Mesendoderm (in vitro differentiated cells): ENCODE results near the gene SKI.

Experiments
- DNase-seq: peaks from one replicate; pipeline ENCODE4 v3.0.0; 2013
- H2AK5ac ChIP-seq: 2 replicates; pipeline ENCODE4 v1.6.1; 2013; ENCODE audit warnings: low read length, inconsistent platforms
- H2BK120ac ChIP-seq: 2 replicates; pipeline ENCODE4 v1.6.1; 2013; ENCODE audit warnings: low read depth, mild to moderate bottlenecking, low read length, moderate library complexity, mixed read lengths
- H2BK15ac ChIP-seq: replicated peaks from 2 replicates; pipeline ENCODE4 v1.6.1; 2013; ENCODE audit warnings: low read depth, mild to moderate bottlenecking, moderate library complexity
- H2BK5ac ChIP-seq: 2 replicates; pipeline ENCODE4 v1.6.1; 2013; ENCODE audit warnings: low read length, inconsistent platforms
- H3K18ac ChIP-seq: 2 replicates; pipeline ENCODE4 v1.6.1; 2013; ENCODE audit warnings: mild to moderate bottlenecking, low read length, mixed read lengths
- H3K23ac ChIP-seq: one replicate; pipeline ENCODE4 v1.6.1; 2013; ENCODE audit warnings: low read length
- H3K27ac ChIP-seq: 2 replicates; pipeline ENCODE4 v1.5.1; 2013; ENCODE audit warnings: low read depth, mild to moderate bottlenecking, inconsistent platforms, low read length, moderate library complexity
- H3K27me3 ChIP-seq: 2 replicates; pipeline ENCODE4 v1.6.1; 2013; ENCODE audit warnings: low read length, control low read depth, mild to moderate bottlenecking, inconsistent platforms; ENCODE audit not compliant: insufficient read depth, poor library complexity
- H3K36me3 ChIP-seq: 2 replicates; pipeline ENCODE4 v1.6.1; 2013; ENCODE audit warnings: low read length, inconsistent platforms; ENCODE audit not compliant: control insufficient read depth, insufficient read depth
- H3K4ac ChIP-seq: one replicate; pipeline ENCODE4 v1.6.1; 2013; ENCODE audit warnings: low read depth, mild to moderate bottlenecking, low read length, moderate library complexity
- H3K4me1 ChIP-seq: 2 replicates; pipeline ENCODE4 v1.6.1; 2013; ENCODE audit warnings: low read depth, low read length, inconsistent platforms; ENCODE audit not compliant: control insufficient read depth
- H3K4me2 ChIP-seq: 2 replicates; pipeline ENCODE4 v1.6.1; 2013; ENCODE audit warnings: low read length
- H3K4me3 ChIP-seq: 2 replicates; pipeline ENCODE4 v1.5.1; 2013; ENCODE audit warnings: mild to moderate bottlenecking, low read length
- H3K56ac ChIP-seq: one replicate; pipeline ENCODE4 v1.6.1; 2013; ENCODE audit warnings: low read length
- H3K79me1 ChIP-seq: 2 replicates; pipeline ENCODE4 v1.6.1; 2013; ENCODE audit warnings: low read length, inconsistent platforms
- H3K79me2 ChIP-seq: 2 replicates; pipeline ENCODE4 v1.6.1; 2013; ENCODE audit warnings: mild to moderate bottlenecking, low read length; ENCODE audit not compliant: control insufficient read depth, insufficient read depth
- H3K9ac ChIP-seq: 2 replicates; pipeline ENCODE4 v1.6.1; 2013; ENCODE audit warnings: low read length, inconsistent platforms
- H4K5ac ChIP-seq: one replicate; pipeline ENCODE4 v1.6.1; 2013; ENCODE audit warnings: low read length
- H4K8ac ChIP-seq: one replicate; pipeline ENCODE4 v1.6.1; 2013; ENCODE audit warnings: low read depth, mild to moderate bottlenecking, control low read depth, low read length, moderate library complexity
- whole genome bisulfite sequencing: extraction: QIAGEN DNeasy Blood & Tissue Kit; methylation state at CpG from one replicate; pipeline ENCODE4 v1.1.7; 2013; ENCODE audit warnings: low lambda C conversion rate, missing lambda C conversion rate; ENCODE audit not compliant: insufficient coverage; ENCODE audit errors: extremely low coverage; 5-methylcytosine and 5-hydroxymethylcytosine counted together

The SKI gene

DNA sequence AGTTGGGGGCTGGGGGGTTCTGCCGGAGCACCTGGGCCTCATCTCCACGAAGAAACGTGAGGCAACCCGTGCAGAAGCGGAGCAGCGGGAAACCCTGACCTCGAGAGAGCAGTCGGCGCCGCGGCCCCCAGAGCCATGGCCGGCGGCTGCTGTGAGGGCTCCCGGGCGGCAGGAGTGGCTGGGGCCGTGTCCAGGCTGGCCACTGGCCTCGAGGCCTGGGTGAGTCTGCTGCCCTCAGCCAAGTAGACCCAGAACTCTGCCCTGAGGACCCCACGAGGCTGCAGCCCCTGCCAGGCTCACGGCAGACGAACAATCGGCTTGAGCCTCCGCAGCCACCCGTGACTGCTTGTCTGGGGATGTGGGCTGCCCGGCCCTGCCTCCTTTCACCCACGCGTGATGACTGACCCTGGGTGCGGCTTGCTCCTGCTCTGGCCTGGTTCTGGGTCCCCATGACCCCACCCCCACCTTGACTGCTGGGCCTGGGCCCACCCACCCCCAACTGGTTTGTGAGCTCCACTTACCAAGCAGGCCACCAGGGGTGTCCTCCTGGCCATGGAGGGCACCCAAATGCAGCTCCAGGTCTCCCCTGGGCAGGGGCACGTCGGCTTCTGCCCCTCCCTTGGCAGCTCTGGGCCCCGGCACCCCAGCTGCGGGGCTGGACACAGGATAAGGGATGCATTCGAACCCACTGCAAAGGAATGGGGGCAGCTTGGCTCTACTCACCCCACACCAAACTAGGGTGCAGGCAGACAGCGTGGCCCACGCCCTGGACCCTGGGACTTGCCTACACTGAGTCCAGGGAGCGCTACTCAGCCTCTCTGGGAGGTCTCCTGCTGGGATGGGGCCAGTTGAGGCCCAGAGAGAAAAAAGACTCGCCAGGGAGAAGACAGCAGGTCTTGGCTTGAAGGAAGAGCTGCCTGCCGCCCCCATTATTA, 129.1 kb downstream of the SKI start:
- Histone ChIP-seq H2BK15ac (no peak overlapping the region), H3K79me2 (no peaks in the 10 kb centered on the region), H2AK5ac (no peak overlapping the region), H3K4me3 (no peak overlapping the region), H3K36me3 (no peaks in the 10 kb centered on the region), H4K5ac (no peak overlapping the region), H3K18ac (no peak overlapping the region), H3K4me2 (no peak overlapping the region), H3K79me1 (no peaks in the 10 kb centered on the region), H4K8ac (no peak overlapping the region), H3K9ac (no peak overlapping the region), H3K56ac (no peak overlapping the region), H2BK5ac (no peak overlapping the region), H3K27ac (no peak overlapping the region), H3K4me1 (no peaks in the 10 kb centered on the region), H3K4ac (no peak overlapping the region), H2BK120ac (no peak overlapping the region), H3K23ac (no peak overlapping the region), H3K27me3 (no peaks in the 10 kb centered on the region)
- DNase-seq = no peak
- WGBS = no CpG with 5 or more reads among the region's 37 CpGs

DNA sequence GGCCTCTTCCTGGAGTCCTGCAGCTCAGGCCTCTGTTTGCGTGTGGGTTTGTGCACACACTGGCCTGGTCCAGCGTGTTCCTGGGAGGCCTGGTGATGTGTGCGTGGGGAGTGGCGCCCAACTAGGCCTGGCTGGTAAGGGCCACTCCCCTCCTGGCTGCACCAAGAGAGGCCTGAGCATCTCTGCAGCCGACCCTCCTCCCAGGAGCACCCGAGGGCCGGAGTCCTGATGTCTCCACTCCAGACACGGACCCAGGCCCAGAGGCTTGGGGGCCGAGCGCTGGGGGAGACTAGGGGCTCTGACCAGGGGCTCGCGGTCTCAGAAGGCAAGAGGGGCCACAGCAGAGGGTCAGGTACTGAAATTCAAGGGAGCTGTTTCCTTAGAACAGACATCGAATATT, 130.0 kb downstream of the SKI start:
- Histone ChIP-seq H3K4me2 (no peak overlapping the region), H3K18ac (no peak overlapping the region), H3K79me2 (no peaks in the 10 kb centered on the region), H3K56ac (no peak overlapping the region), H3K23ac (no peak overlapping the region), H4K8ac (no peak overlapping the region), H3K27me3 (no peaks in the 10 kb centered on the region), H3K27ac (no peak overlapping the region), H2BK15ac (no peak overlapping the region), H3K79me1 (no peaks in the 10 kb centered on the region), H3K4me3 (no peak overlapping the region), H2BK120ac (no peak overlapping the region), H3K4me1 (no peaks in the 10 kb centered on the region), H3K36me3 (no peaks in the 10 kb centered on the region), H3K9ac (no peak overlapping the region), H3K4ac (no peak overlapping the region), H4K5ac (no peak overlapping the region), H2BK5ac (no peak overlapping the region), H2AK5ac (no peak overlapping the region)
- no peak for DNase-seq
- no CpG with 5 or more reads among the region's 13 CpGs for WGBS

DNA sequence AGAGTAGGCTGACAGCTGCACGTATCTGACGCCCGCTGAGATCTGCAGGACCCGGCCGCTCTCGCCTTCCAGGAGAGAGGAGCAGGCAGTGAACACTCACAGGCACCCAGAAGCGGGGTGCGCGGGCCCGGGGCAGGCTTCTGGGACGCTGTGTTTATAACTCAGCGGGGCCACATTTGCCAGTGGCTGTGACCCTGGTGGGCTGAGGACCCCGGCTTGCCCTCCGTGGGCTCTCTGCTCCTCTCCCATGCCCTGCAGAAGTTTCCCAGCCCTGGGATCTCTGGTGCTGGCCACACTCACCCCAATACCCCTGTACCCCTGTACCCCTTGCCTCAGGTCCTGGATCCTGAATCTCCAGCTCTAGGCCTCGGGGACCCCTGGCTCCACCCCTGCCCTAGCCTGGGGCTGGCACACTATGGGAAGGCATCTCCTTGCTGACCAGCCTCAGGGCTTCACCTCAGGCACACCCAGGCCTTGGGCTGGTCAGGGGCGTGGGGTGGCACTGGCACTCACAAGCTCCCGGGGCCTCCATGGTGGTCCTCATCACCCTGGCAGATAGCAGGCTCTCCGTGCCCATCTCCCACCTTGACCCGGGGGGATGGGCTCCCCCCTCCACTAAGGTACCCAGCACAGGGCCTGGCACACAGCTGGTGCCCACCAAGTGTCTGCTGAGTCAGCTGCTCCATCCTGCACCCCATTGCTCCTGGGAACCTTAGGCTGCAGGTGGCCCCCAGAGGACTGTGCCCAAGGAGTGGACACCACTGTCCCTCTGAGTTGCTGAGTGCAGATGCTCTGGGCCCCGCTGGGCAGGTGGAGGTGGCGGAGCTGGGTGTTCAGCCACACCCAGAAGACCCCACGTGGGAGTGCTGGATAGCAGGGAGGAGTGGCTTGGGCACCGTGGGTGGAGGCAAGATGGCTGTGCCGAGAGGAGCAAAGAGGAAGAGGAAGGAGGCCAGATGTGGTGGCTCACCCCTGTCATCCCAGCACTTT, 130.8 kb downstream of the SKI start:
- H3K9ac ChIP-seq = no peak overlapping the region
- no peak overlapping the region for H3K56ac ChIP-seq
- H2AK5ac ChIP-seq = no peak overlapping the region
- H2BK5ac ChIP-seq = no peak overlapping the region
- H3K4me2 ChIP-seq = no peak overlapping the region
- H2BK15ac ChIP-seq = no peak overlapping the region
- H3K27ac ChIP-seq = no peak overlapping the region
- H3K79me2 ChIP-seq = no peaks in the 10 kb centered on the region
- H4K8ac ChIP-seq = no peak overlapping the region
- WGBS = no CpG with 5 or more reads among the region's 24 CpGs
- no peak for DNase-seq
- no peak overlapping the region for H3K4ac ChIP-seq
- H2BK120ac ChIP-seq = no peak overlapping the region
- no peak overlapping the region for H3K23ac ChIP-seq
- H3K79me1 ChIP-seq = no peaks in the 10 kb centered on the region
- H3K27me3 ChIP-seq = no peaks in the 10 kb centered on the region
- no peak overlapping the region for H3K18ac ChIP-seq
- H3K4me3 ChIP-seq = no peak overlapping the region
- no peaks in the 10 kb centered on the region for H3K4me1 ChIP-seq
- no peaks in the 10 kb centered on the region for H3K36me3 ChIP-seq
- no peak overlapping the region for H4K5ac ChIP-seq
